H1 (cell line): ENCODE measurements around the gene PGBD5. TPM values are rescaled to one million over a fixed set of nuclear protein-coding genes. Genes with fewer than 3 reads are reported as not detected.
A peak's percentile ranks its signal among the peaks of the same experiment; 100 is the strongest.

Experiments
- CTCF ChIA-PET: fragments of 300-600 bp; sonication (Branson Sonifier 250); formaldehyde crosslinking; loops from one replicate; lab custom pipeline; 2021; ENCODE audit not compliant: partially characterized antibody; lab: Charles Lee
- POLR2A ChIA-PET: fragments of 300-600 bp; sonication (Branson Sonifier 250); formaldehyde crosslinking; loops from one replicate; lab custom pipeline; 2021; ENCODE audit warnings: inconsistent platforms; ENCODE audit not compliant: partially characterized antibody; lab: Charles Lee
- DNase-seq, 2 experiments: peaks; one replicate each; pipeline versions ENCODE4 v3.0.0 to v3.0.0-alpha.2; 2010 to 2022; ENCODE audit warnings: low spot score in 2 of 2, low read depth in 1 of 2, mixed read lengths in 1 of 2
- FAIRE-seq: peaks from 2 replicates; lab custom pipeline; 2011; peaks lifted over from hg19 to GRCh38; lab: Jason Lieb, UNC
- H2AFZ ChIP-seq: 2 replicates; pipeline ENCODE4 v1.8.1; 2012; ENCODE audit warnings: low read length, inconsistent platforms
- H2AK5ac ChIP-seq: 2 replicates; pipeline ENCODE4 v1.6.1; 2013; ENCODE audit warnings: low read depth, low read length
- H2BK120ac ChIP-seq: replicated peaks from 2 replicates; pipeline ENCODE3; 2013; ENCODE audit warnings: low read depth, low read length, inconsistent platforms
- H2BK12ac ChIP-seq: 2 replicates; pipeline ENCODE4 v1.6.1; 2013; ENCODE audit warnings: low read depth, low read length
- H2BK15ac ChIP-seq: 2 replicates; pipeline ENCODE4 v1.6.1; 2013; ENCODE audit warnings: low read length
- H2BK20ac ChIP-seq: 2 replicates; pipeline ENCODE4 v1.6.1; 2013; ENCODE audit warnings: low read length
- H2BK5ac ChIP-seq: 2 replicates; pipeline ENCODE4 v1.6.1; 2013; ENCODE audit warnings: low read depth, low read length
- H3K14ac ChIP-seq: 2 replicates; pipeline ENCODE4 v1.6.1; 2013; ENCODE audit warnings: inconsistent platforms; ENCODE audit not compliant: insufficient read length
- H3K18ac ChIP-seq: 2 replicates; pipeline ENCODE4 v1.6.1; 2013; ENCODE audit warnings: low read length; ENCODE audit errors: extremely low read depth
- H3K23ac ChIP-seq: 2 replicates; pipeline ENCODE4 v1.6.1; 2013; ENCODE audit warnings: inconsistent platforms; ENCODE audit not compliant: insufficient read length
- H3K23me2 ChIP-seq: 2 replicates; pipeline ENCODE4 v1.6.1; 2013; ENCODE audit warnings: low read depth, low read length
- H3K27ac ChIP-seq: 2 replicates; pipeline ENCODE4 v1.6.1; 2011; ENCODE audit warnings: low read depth, low read length, inconsistent platforms
- H3K27me3 ChIP-seq, 4 experiments: replicated peaks in 1 of 4; 1 replicate in 1 of 4; 2 replicates in 3 of 4; pipeline versions ENCODE4 v1.6.1 to v1.8.1; 2011 to 2013; ENCODE audit warnings: low read length in 3 of 4, mild to moderate bottlenecking in 3 of 4, inconsistent platforms in 2 of 4, mixed read lengths in 2 of 4, moderate library complexity in 1 of 4; ENCODE audit not compliant: control insufficient read depth in 3 of 4, insufficient read depth in 3 of 4; ENCODE audit errors: extremely low read depth in 1 of 4
- H3K36me3 ChIP-seq, 4 experiments: 2 replicates each; pipeline versions ENCODE4 v1.6.1 to v1.8.1; 2011 to 2013; ENCODE audit warnings: mild to moderate bottlenecking in 4 of 4, low read length in 3 of 4, moderate library complexity in 2 of 4, control low read depth in 1 of 4, inconsistent platforms in 1 of 4; ENCODE audit not compliant: insufficient read depth in 4 of 4, control insufficient read depth in 2 of 4
- H3K4ac ChIP-seq: replicated peaks from 2 replicates; pipeline ENCODE3; 2013; ENCODE audit warnings: low read length, low read depth, mixed read lengths, inconsistent platforms; ENCODE audit not compliant: insufficient read length
- H3K4me1 ChIP-seq, 4 experiments: replicated peaks in 1 of 4; 1 replicate in 1 of 4; 2 replicates in 3 of 4; pipeline versions ENCODE4 v1.6.1 to v1.8.1; 2011 to 2013; ENCODE audit warnings: low read length in 3 of 4, inconsistent platforms in 2 of 4, mixed read lengths in 1 of 4; ENCODE audit not compliant: insufficient read depth in 4 of 4, control insufficient read depth in 3 of 4
- H3K4me2 ChIP-seq, 2 experiments: 2 replicates each; pipeline versions ENCODE4 v1.6.1 to v1.8.1; 2011 to 2013; ENCODE audit warnings: low read depth in 2 of 2, low read length in 2 of 2, control low read depth in 1 of 2, inconsistent platforms in 1 of 2, mild to moderate bottlenecking in 1 of 2; ENCODE audit not compliant: insufficient read depth in 1 of 2
- H3K4me3 ChIP-seq, 4 experiments: fragments of 200-600, 300-600 bp in 1 of 4; sonication (generic), shearing (Covaris generic), sonication (Bioruptor Twin) in 1 of 4; 2 replicates each; pipeline versions ENCODE4 v1.5.1 to v1.8.1; 2011 to 2016; ENCODE audit warnings: low read length in 4 of 4, low read depth in 3 of 4, control low read depth in 2 of 4, inconsistent platforms in 2 of 4, mild to moderate bottlenecking in 2 of 4, mixed read lengths in 1 of 4, moderate library complexity in 1 of 4; ENCODE audit not compliant: insufficient read depth in 2 of 4; ENCODE audit errors: extremely low read depth in 1 of 4
- H3K56ac ChIP-seq: replicated peaks from 2 replicates; pipeline ENCODE3; 2013; ENCODE audit warnings: low read depth, mild to moderate bottlenecking, mixed read lengths, low read length, inconsistent platforms; ENCODE audit not compliant: insufficient read length
- H3K79me1 ChIP-seq: 2 replicates; pipeline ENCODE4 v1.6.1; 2013; ENCODE audit warnings: low read depth, low read length, control low read depth
- H3K79me2 ChIP-seq, 2 experiments: 2 replicates each; pipeline versions ENCODE4 v1.6.1 to v1.8.1; 2012 to 2013; ENCODE audit warnings: low read length in 2 of 2, mild to moderate bottlenecking in 2 of 2, inconsistent platforms in 1 of 2; ENCODE audit not compliant: insufficient read depth in 2 of 2, control insufficient read depth in 1 of 2
- H3K9ac ChIP-seq, 4 experiments: replicated peaks in 1 of 4; 1 replicate in 1 of 4; 2 replicates in 3 of 4; pipeline versions ENCODE4 v1.6.1 to v1.8.1; 2011 to 2013; ENCODE audit warnings: low read depth in 3 of 4, low read length in 3 of 4, control low read depth in 2 of 4, mild to moderate bottlenecking in 2 of 4, moderate library complexity in 2 of 4, inconsistent platforms in 1 of 4; ENCODE audit errors: extremely low read depth in 1 of 4
- H3K9me3 ChIP-seq, 2 experiments: 2 replicates each; pipeline versions ENCODE4 v1.6.1 to v1.8.1; 2012 to 2013; ENCODE audit warnings: mild to moderate bottlenecking in 2 of 2, moderate library complexity in 2 of 2, control low read depth in 1 of 2, inconsistent platforms in 1 of 2, low read depth in 1 of 2, low read length in 1 of 2, mixed read lengths in 1 of 2; ENCODE audit not compliant: insufficient read depth in 2 of 2
- H4K20me1 ChIP-seq, 2 experiments: replicated peaks in 1 of 2; 2 replicates each; pipeline versions ENCODE3 to v1.8.1; 2011 to 2013; ENCODE audit warnings: inconsistent platforms in 2 of 2, low read length in 2 of 2, mild to moderate bottlenecking in 1 of 2; ENCODE audit not compliant: insufficient read depth in 2 of 2, control insufficient read depth in 1 of 2
- H4K5ac ChIP-seq: 2 replicates; pipeline ENCODE4 v1.6.1; 2013; ENCODE audit warnings: low read length, low read depth, mixed read lengths, inconsistent platforms; ENCODE audit not compliant: insufficient read length
- H4K8ac ChIP-seq: 2 replicates; pipeline ENCODE4 v1.8.0; 2013; ENCODE audit warnings: mild to moderate bottlenecking, moderate library complexity, low read length, inconsistent platforms; ENCODE audit not compliant: insufficient read depth; ENCODE audit errors: extremely low read depth
- H4K91ac ChIP-seq: replicated peaks from 2 replicates; pipeline ENCODE3; 2013; ENCODE audit warnings: low read length, mixed read lengths, inconsistent platforms; ENCODE audit not compliant: insufficient read length
- SRF ChIP-seq: IDR thresholded peaks from 2 replicates; pipeline ENCODE4 v1.6.1; 2011; ENCODE audit warnings: mild to moderate bottlenecking, low read depth, low read length, moderate library complexity
- WGBS, 2 experiments: shearing (Covaris generic) in 1 of 2; methylation state at CpG; one replicate each; pipeline versions ENCODE4 v1.1.6 to v1.1.7; 2013 to 2015; ENCODE audit warnings: low lambda C conversion rate in 2 of 2, mixed read lengths in 2 of 2, inconsistent platforms in 1 of 2, low coverage in 1 of 2, missing lambda C conversion rate in 1 of 2; ENCODE audit not compliant: insufficient replicate concordance in 2 of 2, insufficient coverage in 1 of 2, insufficient read length in 1 of 2; ENCODE audit errors: extremely low coverage in 1 of 2, missing lambda C conversion rate in 1 of 2; 5-methylcytosine and 5-hydroxymethylcytosine counted together
- polyA plus RNA-seq, 7 experiments: library from polyadenylated mRNA; depleted of rRNA in 3 of 7; stranded (reverse) in 5 of 7; unstranded in 2 of 7; fragments of >200 nt in 5 of 7; fragments of 200-250 nt in 2 of 7; gene quantifications; 1 replicate in 5 of 7; 2 replicates in 1 of 7; 4 replicates in 1 of 7; pipeline versions ENCODE4 v1.2.1 to v1.2.3, GENCODE V29; 2011 to 2013; ENCODE audit warnings: missing spikeins in 2 of 7, mixed read lengths in 2 of 7
- total RNA-seq: library from RNA; stranded (reverse); fragmentation: NEBNext Ultra II Directional; extraction: Animal tissue kit (Norgen Biotek cat#: 25700); gene quantifications from 2 replicates; pipeline ENCODE4 v1.2.1, GENCODE V29; 2021

The PGBD5 gene
- total and polyA plus RNA-seq, 2 of the 8 experiments (the other 6 are each of a cell fraction or from before 2014, with no cell fraction given): 16.3 to 18.4 TPM

DNA sequence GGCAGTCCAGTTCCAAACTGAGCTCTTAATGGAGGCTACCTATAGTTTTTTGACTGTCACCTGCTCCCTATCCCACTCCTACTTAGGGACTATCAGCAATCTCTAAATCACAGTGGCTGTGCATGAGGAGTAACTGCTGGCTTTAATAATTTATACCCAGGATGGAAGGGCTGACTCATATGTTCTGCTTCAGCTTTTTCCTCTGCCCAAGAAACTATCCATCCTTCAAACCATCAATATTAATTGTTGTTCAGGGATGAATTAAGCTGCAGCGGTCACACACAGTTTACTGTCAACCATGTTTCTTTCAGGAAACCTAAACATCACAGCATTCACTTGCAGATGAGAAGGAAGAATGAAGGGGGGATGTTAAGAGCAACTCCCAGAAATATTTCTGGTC is 9.0 kb upstream of the PGBD5 start:
- Histone ChIP-seq H2AK5ac (0 out of 2 replicates have a peak overlapping the region, but pooled peaks have one; percentile 86), H2BK120ac (no peak overlapping the region), H2BK15ac (no peak overlapping the region), H3K9me3 (peaks cover 0 to 6% of the 10 kb centered on the region in 2 experiments; a peak in 2 of 4 replicates), H3K56ac (no peak overlapping the region), H3K23me2 (no peaks in the 10 kb centered on the region), H2BK5ac (no peak overlapping the region), H3K27ac (no peak overlapping the region), H4K5ac (no peak overlapping the region), H4K20me1 (no peaks in the 10 kb centered on the region), H3K14ac (no peak overlapping the region), H2AFZ (no peak overlapping the region), H3K4me3 (no peak overlapping the region), H2BK20ac (no peak overlapping the region), H3K79me1 (no peaks in the 10 kb centered on the region), H4K8ac (no peak overlapping the region), H3K27me3 (no peaks in the 10 kb centered on the region), H4K91ac (no peak overlapping the region), H3K18ac (no peak overlapping the region), H2BK12ac (no peak overlapping the region), H3K4me1 (peaks cover 0 to 7% (median 1%) of the 10 kb centered on the region in 4 experiments; a peak in 4 of 7 replicates), H3K23ac (no peak overlapping the region), H3K4me2 (no peak overlapping the region), H3K79me2 (no peaks in the 10 kb centered on the region), H3K9ac (no peak overlapping the region), H3K4ac (no peak overlapping the region), H3K36me3 (no peaks in the 10 kb centered on the region; a peak in 1 of 8 replicates)
- ChIA-PET CTCF (interaction anchor here (0.8 to 1.0 kb wide), 3 partner anchors 11 to 69 kb away, joined by 3 to 4 read pairs (median 3); no protein-coding TSS in a partner anchor), POLR2A (interaction anchor here (1.6 kb wide), 1 partner anchor 9 kb away, joined by 4 read pairs; the partner anchor contains the start of gene PGBD5)
- no peak for FAIRE-seq
- DNase-seq: no peak
- no peak for TF ChIP-seq SRF
- 85% methylated on average over 1 of the region's 1 CpG; no CpG with 5 or more reads in 1 of the 2 experiments for WGBS, 2 experiments
